OCI-M1 (cell line): Measurements from ENCODE around the gene FAM53A.
A peak's percentile ranks its signal among the peaks of the same experiment; 100 is the strongest.

Source experiments
- DNase-seq: peaks from one replicate; lab custom pipeline; 2025; lab: John Stamatoyannopoulos, UW

The FAM53A gene

GRCh38 chr4:1639299-1639868 is 44.7 kb downstream of the FAM53A start:
- DNase-seq, result no peak

DNA sequence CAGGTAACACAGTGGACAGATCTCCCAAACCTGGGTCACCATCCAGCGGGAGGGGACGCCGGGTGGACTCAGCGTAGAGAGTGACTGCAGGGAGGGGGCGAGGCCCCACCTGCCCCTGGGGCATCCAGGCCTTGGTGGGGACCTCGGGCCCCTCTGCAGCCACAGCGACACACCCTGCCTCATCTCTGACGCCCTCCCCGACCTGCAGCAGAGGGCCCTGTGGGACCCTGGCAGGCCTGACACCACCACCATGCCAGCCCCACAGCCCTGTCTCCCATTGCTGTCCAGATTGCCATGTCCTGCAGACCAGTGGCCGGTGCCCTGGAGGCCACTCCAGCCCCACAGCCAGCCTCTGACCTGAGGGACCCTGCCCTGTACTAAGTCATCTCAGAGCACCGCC is 45.2 kb downstream of the FAM53A start:
- no peak for DNase-seq

GRCh38 chr4:1638272-1638598 is 45.9 kb downstream of the FAM53A start:
- DNase-seq, result no peak

GRCh38 chr4:1637580-1638271 is 46.4 kb downstream of the FAM53A start:
- no peak for DNase-seq

DNA sequence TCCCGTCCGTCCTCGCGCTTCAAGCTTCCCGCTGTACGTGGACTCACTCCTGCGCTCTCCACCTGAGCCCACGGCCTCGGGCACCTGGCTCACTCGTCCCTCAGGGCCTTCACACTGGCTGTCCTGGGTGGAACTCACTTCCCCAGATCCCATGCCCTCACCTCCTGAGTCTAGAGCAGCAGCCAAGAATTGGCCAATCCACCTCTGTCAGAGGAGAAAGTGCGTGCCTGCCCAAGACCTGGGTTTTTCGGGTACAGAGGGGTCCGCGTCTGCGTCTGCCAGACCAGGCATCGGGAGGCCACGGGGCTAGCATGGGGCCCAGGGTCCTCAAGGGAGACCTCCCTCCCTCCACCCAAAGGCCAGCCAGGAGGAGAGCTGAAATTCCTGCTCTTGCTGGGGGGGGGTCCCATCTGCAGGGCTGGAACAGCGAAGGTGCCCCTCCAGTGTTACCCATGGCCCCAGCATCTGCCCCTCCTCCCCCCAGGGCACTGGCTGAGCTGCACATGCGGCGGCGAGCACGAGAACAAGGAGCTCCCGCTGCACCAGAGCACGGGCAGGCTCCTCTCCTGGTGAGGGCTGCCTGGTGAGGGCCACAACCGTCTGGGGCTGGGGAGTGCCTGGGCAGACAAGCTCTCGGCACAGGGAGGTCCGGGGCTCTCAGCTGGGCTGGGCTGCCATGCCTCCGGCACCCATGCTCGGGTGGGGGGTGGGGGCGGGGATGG is 47.5 kb downstream of the FAM53A start:
- no peak for DNase-seq

GRCh38 chr4:1635464-1635863 is 48.6 kb downstream of the FAM53A start:
- DNase-seq, result no peak

DNA sequence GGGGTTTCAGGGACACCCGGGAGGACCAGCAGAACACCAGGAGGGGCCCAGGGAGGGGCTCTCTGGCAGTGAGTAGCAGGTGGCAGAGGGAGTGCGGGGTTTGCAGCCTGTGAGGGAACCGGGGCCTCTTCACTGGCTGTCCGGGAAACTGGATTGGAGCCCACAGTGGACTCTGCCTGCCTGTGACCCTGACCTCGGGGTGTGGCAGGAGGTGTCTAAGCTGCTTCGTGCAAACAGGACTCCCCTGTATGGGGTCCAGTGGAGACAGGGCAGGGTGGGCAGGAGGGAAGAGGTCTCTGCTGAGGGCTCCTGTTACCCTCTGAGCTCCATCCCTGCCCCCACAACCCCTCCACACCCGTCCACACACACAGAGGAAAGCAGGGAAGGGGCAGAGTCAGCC is 50.1 kb downstream of the FAM53A start:
- no peak for DNase-seq

- peak; percentile 84 for DNase-seq
Observed at GRCh38 chr4:1632109-1633104, 51.7 kb downstream of the FAM53A start.

DNA sequence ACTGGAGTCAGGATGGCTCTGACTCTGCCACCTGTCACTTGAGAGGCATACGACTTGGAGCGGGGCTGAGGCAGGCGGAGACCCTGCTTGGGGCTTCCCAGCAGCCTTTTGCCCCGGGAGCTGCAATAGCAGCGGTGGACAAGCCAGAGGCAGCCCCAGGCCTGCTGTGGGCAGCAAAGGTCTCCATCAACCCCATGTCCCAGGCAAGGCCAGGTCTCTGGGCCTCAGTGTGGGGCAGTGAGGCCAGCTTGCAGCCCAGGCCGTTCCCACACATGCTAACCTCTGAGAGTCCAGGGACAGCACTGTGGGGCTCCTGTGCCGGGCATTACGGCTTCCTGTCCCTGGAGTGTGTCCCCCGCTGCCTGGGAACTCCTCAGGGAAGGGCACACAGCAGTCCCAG is 53.0 kb downstream of the FAM53A start:
- no peak for DNase-seq

DNA sequence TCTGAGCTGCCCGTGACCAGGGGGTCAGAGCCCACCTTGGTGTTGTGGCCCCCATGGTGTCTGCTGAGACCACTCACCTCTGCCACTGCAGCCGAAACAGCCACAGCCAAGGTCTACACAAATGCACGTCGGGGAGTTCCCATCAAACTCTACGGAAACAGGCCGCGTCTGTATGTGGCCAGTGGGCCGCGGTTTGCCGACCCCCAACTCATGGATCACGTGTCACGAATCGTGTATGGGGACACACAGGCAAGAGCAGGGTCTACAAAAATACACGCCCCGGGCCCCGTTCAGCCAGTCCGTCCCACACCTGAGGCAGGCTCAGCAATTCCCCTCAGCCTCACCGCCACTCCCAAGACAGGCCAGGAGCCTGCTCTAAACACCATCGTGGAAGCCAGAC is 53.8 kb downstream of the FAM53A start:
- no peak for DNase-seq

DNA sequence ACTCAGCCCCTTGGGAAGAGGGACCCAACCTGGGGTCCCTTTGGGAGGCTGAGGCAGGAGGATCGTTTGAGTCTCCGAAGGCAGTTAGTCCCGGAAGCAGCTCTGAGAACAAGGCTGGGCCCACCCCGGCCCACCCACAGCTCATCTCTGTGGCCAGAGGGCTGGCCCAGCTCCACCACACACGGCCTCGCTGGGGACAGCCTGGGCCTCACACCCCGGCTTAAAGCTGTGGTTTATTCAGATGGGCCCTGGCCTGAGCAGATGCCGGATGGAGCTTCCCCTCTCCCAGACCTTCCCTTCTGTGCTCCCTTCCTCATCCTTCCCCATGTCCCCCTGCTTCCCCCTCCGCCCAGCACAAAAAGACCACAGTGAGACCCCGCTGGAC is 54.4 kb downstream of the FAM53A start:
- peak; percentile 34 for DNase-seq

- DNase-seq, result peak; percentile 82
Observed at GRCh38 chr4:1628892-1629698, 55.0 kb downstream of the FAM53A start.

DNA sequence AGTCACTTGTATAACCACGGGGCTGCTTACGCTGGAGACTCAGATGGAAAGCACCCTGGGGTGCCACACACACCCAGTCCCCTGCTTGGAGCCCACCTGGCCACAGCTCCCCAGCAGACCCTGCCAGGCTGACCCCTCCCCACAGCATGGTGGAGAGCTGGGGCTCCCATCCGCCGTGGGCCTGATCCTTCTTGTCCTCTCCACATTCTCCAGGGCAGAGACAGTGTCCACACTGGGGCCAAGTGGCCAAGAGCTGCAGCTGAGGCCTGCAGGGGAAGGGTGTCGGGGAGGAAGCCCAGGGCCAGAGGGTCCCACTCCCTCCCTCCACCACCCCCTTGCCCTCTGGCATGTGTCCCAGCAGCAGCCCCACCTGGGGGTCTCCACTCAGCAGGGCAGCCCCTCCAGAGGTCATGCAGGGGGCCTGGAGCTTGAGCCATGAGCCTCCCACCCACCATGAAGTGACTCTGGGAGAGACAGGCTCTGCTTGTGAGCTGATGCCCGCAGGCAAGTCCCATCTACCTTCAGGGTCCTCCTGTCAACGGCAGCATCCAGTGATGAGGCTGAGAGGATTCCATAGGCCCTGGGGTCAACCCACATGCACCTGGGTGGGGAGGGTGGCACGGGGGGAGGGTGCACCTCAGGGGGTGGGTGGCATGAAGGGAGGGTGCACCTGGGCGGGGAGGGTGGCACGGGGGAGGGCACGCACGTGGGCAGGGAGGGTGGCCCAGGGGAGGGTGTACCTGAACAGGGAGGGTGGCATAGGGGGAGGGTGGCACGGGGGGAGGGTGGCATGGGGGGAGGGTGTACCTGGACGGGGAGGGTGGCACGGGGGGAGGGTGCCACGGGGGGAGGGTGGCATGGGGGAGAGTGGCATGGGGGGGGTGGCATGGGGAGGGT is 56.4 kb downstream of the FAM53A start:
- DNase-seq, result no peak

- no peak for DNase-seq
Observed at GRCh38 chr4:1626941-1627340, 57.2 kb downstream of the FAM53A start.

DNA sequence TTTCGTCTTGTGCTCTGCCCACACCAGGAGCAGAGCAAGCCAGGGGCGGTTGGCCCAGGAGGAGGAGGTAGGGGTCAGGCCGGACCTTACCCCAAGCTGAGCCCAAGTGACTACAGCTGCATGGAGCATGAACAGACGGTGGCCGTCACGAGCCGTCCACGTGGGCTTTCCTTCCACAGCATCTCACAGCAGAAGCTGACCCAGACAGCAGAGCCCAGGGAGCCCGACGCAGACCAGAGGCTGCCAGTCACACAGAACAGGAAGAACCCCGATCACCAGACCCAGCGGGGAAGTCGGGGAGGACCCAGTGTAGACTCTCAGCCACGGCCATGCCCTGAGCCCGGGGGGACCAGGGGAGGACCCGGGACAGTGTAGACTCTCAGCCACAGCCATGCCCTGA is 58.0 kb downstream of the FAM53A start:
- no peak for DNase-seq

DNA sequence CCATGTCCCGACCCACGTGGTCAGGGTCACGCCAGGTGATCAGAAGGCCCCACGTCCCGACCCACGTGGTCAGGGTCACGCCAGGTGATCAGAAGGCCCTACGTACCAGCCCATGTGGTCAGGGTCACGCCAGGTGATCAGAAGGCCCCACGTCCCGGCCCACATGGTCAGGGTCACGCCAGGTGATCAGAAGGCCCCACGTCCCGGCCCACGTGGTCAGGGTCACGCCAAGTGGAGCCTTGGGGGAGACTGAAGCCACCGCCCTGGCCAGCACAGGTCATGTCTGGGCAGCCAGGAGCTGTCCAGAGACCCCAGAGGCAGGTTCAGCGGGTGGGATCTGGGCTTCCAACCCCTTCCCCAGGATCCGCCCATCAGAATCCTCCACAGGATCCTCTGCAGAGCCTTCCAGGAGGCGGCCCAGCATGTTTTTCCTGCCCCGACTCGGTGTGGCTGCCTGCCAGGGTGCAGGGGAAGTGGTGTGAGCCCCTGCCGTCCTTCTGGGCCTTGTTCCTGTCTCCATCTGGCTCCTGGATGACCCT is 58.4 kb downstream of the FAM53A start:
- DNase-seq, result no peak

GRCh38 chr4:1624519-1624910 is 59.6 kb downstream of the FAM53A start:
- DNase-seq, result no peak

DNA sequence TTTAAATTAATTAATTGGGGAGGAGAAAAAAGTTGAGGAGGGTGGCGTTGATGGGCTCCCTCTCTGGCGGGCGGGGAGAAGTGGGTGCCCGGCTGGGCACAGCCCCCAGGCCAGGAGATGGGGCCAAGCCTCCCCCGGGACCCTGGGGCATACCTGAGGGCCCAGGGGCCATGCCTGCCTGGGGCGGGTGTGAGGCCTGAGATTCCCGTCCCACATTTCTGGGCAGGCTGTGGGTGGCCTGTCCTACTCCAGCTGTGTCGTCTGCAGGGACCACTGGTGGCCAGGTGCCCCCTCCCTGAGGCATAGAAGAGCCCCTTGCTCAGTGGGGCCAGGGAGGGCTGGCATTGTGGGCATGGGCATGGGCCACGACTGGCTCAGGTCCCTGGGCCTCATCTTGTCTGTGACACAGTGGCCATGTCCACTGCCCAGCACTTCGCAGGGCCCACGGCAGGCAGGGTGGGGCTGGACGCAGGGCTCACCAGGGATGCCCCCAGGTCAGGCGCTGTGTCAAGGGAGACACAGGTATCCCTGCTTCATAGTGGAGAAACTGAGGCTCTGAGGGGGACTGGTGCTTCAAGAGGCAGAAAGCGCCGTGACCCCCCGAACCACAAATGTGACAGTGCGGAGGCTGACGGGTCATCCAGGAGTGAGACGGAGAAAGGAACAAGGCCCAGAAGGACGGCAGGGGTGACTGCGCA is 60.1 kb downstream of the FAM53A start:
- DNase-seq, result no peak

DNA sequence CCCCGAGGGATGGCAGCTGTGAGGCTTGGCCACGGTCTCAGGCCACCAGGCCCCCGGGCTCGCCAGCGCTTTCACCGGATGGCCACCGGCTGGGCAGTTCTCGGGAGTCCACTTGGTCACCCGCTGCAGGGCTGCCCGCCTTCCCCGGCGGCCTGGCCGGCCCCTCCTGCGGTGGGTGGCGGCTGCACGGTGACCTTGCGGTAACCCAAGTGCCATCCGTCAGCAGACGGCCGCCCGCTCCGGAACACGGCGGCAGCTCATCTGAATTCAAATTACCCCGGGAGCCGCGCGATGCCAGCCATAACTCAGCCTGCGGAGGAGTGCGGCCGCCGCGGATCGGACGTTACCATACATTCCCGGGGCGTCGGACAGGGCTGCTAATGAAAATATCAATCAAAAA is 60.7 kb downstream of the FAM53A start:
- DNase-seq, result no peak

- DNase-seq, result no peak
Observed at GRCh38 chr4:1622956-1623355, 61.2 kb downstream of the FAM53A start.
